Cardiac muscle cell (in vitro differentiated cells and primary cell): Measurements from ENCODE around the gene DCAF12. TPM values are rescaled to one million over a fixed set of nuclear protein-coding genes. Genes with fewer than 3 reads are reported as not detected.

Source experiments
- DNase-seq, 2 donors: peaks; one replicate each; pipeline versions ENCODE4 v3.0.0 to v3.0.0-alpha.2; 2010 to 2017; ENCODE audit warnings: low read depth in 1 of 2, low spot score in 1 of 2
- H3K27ac ChIP-seq: fragments of 200-600 bp; sonication (generic); 2 replicates; pipeline ENCODE4 v1.5.1; 2016
- H3K27me3 ChIP-seq: fragments of 200-600 bp; sonication (generic); 2 replicates; pipeline ENCODE4 v1.6.0; 2016; ENCODE audit warnings: control low read depth
- H3K36me3 ChIP-seq: fragments of 200-600 bp; sonication (generic); 2 replicates; pipeline ENCODE4 v1.5.1; 2016; ENCODE audit warnings: control low read depth
- H3K4me1 ChIP-seq: fragments of 200-600 bp; sonication (generic); 2 replicates; pipeline ENCODE4 v1.8.1; 2017; ENCODE audit warnings: low read depth, mild to moderate bottlenecking, mixed run types
- H3K4me3 ChIP-seq: fragments of 200-600 bp; sonication (generic); 2 replicates; pipeline ENCODE4 v1.5.1; 2016; ENCODE audit warnings: mild to moderate bottlenecking
- H3K9me3 ChIP-seq: fragments of 200-600 bp; sonication (generic); 2 replicates; pipeline ENCODE4 v1.5.1; 2017; ENCODE audit warnings: low read depth, mild to moderate bottlenecking, control low read depth
- CTCF ChIP-seq: IDR thresholded peaks from 2 replicates; pipeline ENCODE4 v1.5.1; 2012; ENCODE audit warnings: low read depth, mild to moderate bottlenecking, low read length
- polyA plus RNA-seq: library from polyadenylated mRNA; unstranded; fragments of >200 nt; fragmentation: Nextera tagmentation; extraction: Ambion mirVana; gene quantifications from 2 replicates; pipeline ENCODE4 v1.2.1, GENCODE V29; 2016
- total RNA-seq: library from RNA; depleted of rRNA; stranded (reverse); fragments of >200 nt; gene quantifications from 2 replicates; pipeline ENCODE4 v1.2.3, GENCODE V29; 2016

DCAF12 gene
- total and polyA plus RNA-seq, 2 experiments from 2014 or later: 27.1 to 31.7 TPM

GRCh38 chr9:34079181-34079580 is 47.3 kb downstream of the DCAF12 start:
- Histone ChIP-seq H3K36me3 (no peaks in the 10 kb centered on the region), H3K4me3 (no peak overlapping the region), H3K27ac (no peak overlapping the region), H3K4me1 (no peaks in the 10 kb centered on the region), H3K9me3 (no peaks in the 10 kb centered on the region), H3K27me3 (no peaks in the 10 kb centered on the region)
- DNase-seq: no peak
- TF ChIP-seq CTCF: no peak

GRCh38 chr9:34072868-34073590 is 53.5 kb downstream of the DCAF12 start:
- Histone ChIP-seq H3K27ac (peak overlapping the region; percentile 40), H3K9me3 (no peaks in the 10 kb centered on the region), H3K27me3 (no peaks in the 10 kb centered on the region), H3K4me3 (no peak overlapping the region), H3K4me1 (peaks cover 3% of the 10 kb centered on the region), H3K36me3 (no peaks in the 10 kb centered on the region)
- no peak for TF ChIP-seq CTCF
- peak in 1 of 2 donors; percentile 82 for DNase-seq

GRCh38 chr9:34072410-34072809 is 54.1 kb downstream of the DCAF12 start:
- H3K27me3 ChIP-seq: no peaks in the 10 kb centered on the region
- H3K27ac ChIP-seq: peak overlapping the region; percentile 40
- H3K4me3 ChIP-seq: no peak overlapping the region
- no peaks in the 10 kb centered on the region for H3K9me3 ChIP-seq
- H3K4me1 ChIP-seq: peaks cover 3% of the 10 kb centered on the region
- no peak for TF ChIP-seq CTCF
- DNase-seq: no peak
- no peaks in the 10 kb centered on the region for H3K36me3 ChIP-seq

- Histone ChIP-seq H3K27ac (no peak overlapping the region), H3K9me3 (no peaks in the 10 kb centered on the region), H3K4me3 (no peak overlapping the region), H3K4me1 (peaks cover 3% of the 10 kb centered on the region), H3K27me3 (no peaks in the 10 kb centered on the region), H3K36me3 (no peaks in the 10 kb centered on the region)
- TF ChIP-seq CTCF: no peak
- DNase-seq: no peak
Observed at GRCh38 chr9:34070606-34071324, 55.7 kb downstream of the DCAF12 start.

GRCh38 chr9:34069831-34070230 is 56.7 kb downstream of the DCAF12 start:
- Histone ChIP-seq H3K36me3 (no peaks in the 10 kb centered on the region), H3K27me3 (no peaks in the 10 kb centered on the region), H3K9me3 (no peaks in the 10 kb centered on the region), H3K27ac (no peak overlapping the region), H3K4me1 (peaks cover 3% of the 10 kb centered on the region), H3K4me3 (no peak overlapping the region)
- DNase-seq: no peak
- no peak for TF ChIP-seq CTCF
